IPS-20b (cell line): ENCODE results near the gene HIP1R.
A peak's percentile ranks its signal among the peaks of the same experiment; 100 is the strongest.
"Not testable (repeated sequence)": the region's sequence is repeated elsewhere in the genome, so short reads cannot be mapped to it uniquely, and the experiment has no call there.

ENCODE experiments used
- H3K27ac ChIP-seq: one replicate; pipeline ENCODE4 v1.5.1; 2013; ENCODE audit warnings: low read length
- H3K27me3 ChIP-seq: 2 replicates; pipeline ENCODE4 v1.6.1; 2013; ENCODE audit warnings: mild to moderate bottlenecking, low read length, inconsistent platforms; ENCODE audit not compliant: insufficient read depth
- H3K36me3 ChIP-seq: 2 replicates; pipeline ENCODE4 v1.6.1; 2013; ENCODE audit warnings: low read depth, mild to moderate bottlenecking, inconsistent platforms, low read length, moderate library complexity; ENCODE audit not compliant: insufficient read depth
- H3K4me1 ChIP-seq: 2 replicates; pipeline ENCODE4 v1.6.1; 2013; ENCODE audit warnings: mild to moderate bottlenecking, control low read depth, inconsistent platforms, low read length, moderate library complexity; ENCODE audit not compliant: insufficient read depth
- H3K4me3 ChIP-seq: 2 replicates; pipeline ENCODE4 v1.5.1; 2013; ENCODE audit warnings: mild to moderate bottlenecking, low read length, inconsistent platforms
- H3K9ac ChIP-seq: 2 replicates; pipeline ENCODE4 v1.6.1; 2013; ENCODE audit warnings: low read depth, mild to moderate bottlenecking, inconsistent platforms, low read length, moderate library complexity
- H3K9me3 ChIP-seq: 2 replicates; pipeline ENCODE4 v1.6.1; 2013; ENCODE audit warnings: mild to moderate bottlenecking, low read depth, low read length, inconsistent platforms; ENCODE audit not compliant: insufficient read depth

The HIP1R gene

GRCh38 chr12:122899887-122900286 lies 64.6 kb downstream of the HIP1R start:
- Histone ChIP-seq H3K27me3 (peaks cover 45% of the 10 kb centered on the region), H3K27ac (no peak overlapping the region), H3K9me3 (no peaks in the 10 kb centered on the region), H3K9ac (no peak overlapping the region), H3K4me3 (no peak overlapping the region), H3K4me1 (peaks cover 8% of the 10 kb centered on the region; the same call in 1 of the 2 replicates), H3K36me3 (no peaks in the 10 kb centered on the region)

- Histone ChIP-seq H3K4me3 (no peak overlapping the region), H3K36me3 (no peaks in the 10 kb centered on the region), H3K27ac (no peak overlapping the region), H3K4me1 (peaks cover 5% of the 10 kb centered on the region; the same call in 1 of the 2 replicates), H3K9ac (no peak overlapping the region), H3K27me3 (peaks cover 18% of the 10 kb centered on the region; the same call in 1 of the 2 replicates), H3K9me3 (no peaks in the 10 kb centered on the region)
These were observed 67.8 kb downstream of the HIP1R start for GRCh38 chr12:122902854-122903692.

GRCh38 chr12:122903693-122904034 lies 68.4 kb downstream of the HIP1R start:
- no peaks in the 10 kb centered on the region for H3K36me3 ChIP-seq

GRCh38 chr12:122905258-122905657 lies 70.0 kb downstream of the HIP1R start:
- H3K9ac ChIP-seq, H3K36me3 ChIP-seq, H3K9me3 ChIP-seq, H3K27ac ChIP-seq, H3K27me3 ChIP-seq, H3K4me3 ChIP-seq: not testable (repeated sequence)
- peaks cover 12% of the 10 kb centered on the region; the same call in 1 of the 2 replicates for H3K4me1 ChIP-seq

More at GRCh38 chr12:122903693-122904034, 68.4 kb downstream of the HIP1R start:
- Histone ChIP-seq H3K9me3 (no peaks in the 10 kb centered on the region), H3K4me1 (peaks cover 5% of the 10 kb centered on the region; the same call in 1 of the 2 replicates), H3K4me3 (no peak overlapping the region), H3K27me3 (peaks cover 12% of the 10 kb centered on the region; the same call in 1 of the 2 replicates), H3K9ac (no peak overlapping the region), H3K27ac (no peak overlapping the region)

- no peaks in the 10 kb centered on the region for H3K27me3 ChIP-seq
- H3K27ac ChIP-seq: no peak overlapping the region
- no peak overlapping the region for H3K9ac ChIP-seq
- H3K4me1 ChIP-seq: peaks cover 9% of the 10 kb centered on the region; the same call in 1 of the 2 replicates
- H3K36me3 ChIP-seq: no peaks in the 10 kb centered on the region
- H3K4me3 ChIP-seq: no peak overlapping the region
- no peaks in the 10 kb centered on the region for H3K9me3 ChIP-seq
These were observed 73.7 kb downstream of the HIP1R start for GRCh38 chr12:122908915-122909314.

GRCh38 chr12:122909442-122910288 lies 74.4 kb downstream of the HIP1R start:
- Histone ChIP-seq H3K4me1 (peaks cover 9% of the 10 kb centered on the region; the same call in 1 of the 2 replicates), H3K27ac (no peak overlapping the region), H3K27me3 (no peaks in the 10 kb centered on the region), H3K9me3 (no peaks in the 10 kb centered on the region), H3K36me3 (no peaks in the 10 kb centered on the region), H3K4me3 (peak overlapping the region; percentile 26; the same call in 1 of the 2 replicates), H3K9ac (no peak overlapping the region)
